NCI-H2196 treated with DMSO at 0.1 percent for 48 hours (cell line): ENCODE measurements around the gene CLPTM1L.
"Not testable (repeated sequence)": the region's sequence is repeated elsewhere in the genome, so short reads cannot be mapped to it uniquely, and the experiment has no call there.

Experiments
- DNase-seq: peaks from one replicate; lab custom pipeline; 2025; ENCODE audit not compliant: unreplicated experiment; lab: John Stamatoyannopoulos, UW

The CLPTM1L gene

DNA sequence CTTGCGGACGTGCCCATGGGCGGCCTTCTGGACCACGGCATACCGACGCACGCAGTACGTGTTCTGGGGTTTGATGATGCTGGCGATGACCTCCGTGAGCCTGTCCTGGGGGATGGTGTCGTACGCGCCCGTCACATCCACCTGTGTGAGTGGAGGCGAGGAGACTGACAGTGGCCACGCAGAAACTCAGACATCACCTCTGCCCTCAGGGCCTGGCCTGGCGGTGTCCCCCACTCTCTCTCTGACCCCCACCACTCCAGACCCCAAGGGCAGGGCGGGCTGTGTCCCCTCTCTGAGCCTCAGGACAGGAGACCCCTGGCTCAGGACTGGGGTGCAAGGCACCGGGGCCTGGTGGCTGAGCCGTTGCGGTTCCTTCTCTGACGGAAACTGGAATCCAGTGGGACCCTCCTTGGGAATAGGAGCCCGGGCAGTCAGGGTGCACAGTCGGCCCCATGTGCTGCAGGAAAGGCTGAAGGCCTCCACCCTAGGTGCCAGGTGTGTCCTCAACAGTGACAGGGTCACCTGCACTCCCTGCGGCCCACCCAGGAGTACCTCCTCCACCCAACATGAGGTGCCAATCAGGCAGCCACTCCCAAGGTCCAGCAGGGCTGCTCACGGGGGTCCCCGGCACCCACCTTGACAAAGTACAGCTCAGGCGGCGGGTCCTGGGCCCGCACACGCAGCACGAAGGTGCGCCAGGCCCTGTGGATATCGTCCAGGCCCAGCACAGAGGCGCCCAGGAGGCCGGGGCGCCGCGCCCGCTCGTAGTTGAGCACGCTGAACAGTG, 66.0 kb downstream of the CLPTM1L start:
- DNase-seq = no peak

DNA sequence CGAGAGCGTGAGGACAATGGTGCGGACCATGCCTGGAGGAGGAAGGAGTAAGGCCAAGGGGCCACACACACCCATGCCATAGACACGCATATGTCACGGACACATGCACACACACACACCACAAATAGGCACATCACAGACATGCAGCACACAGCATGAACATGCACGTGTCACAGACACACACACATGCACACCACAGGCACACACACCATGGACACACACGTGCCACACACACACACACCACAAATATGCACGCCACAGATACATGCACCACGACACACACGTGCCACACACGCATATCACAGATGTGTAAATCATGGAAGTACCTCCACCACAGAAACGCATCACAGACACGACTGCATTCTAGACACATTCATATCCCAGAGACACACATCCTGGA, 66.7 kb downstream of the CLPTM1L start:
- DNase-seq = no peak

DNA sequence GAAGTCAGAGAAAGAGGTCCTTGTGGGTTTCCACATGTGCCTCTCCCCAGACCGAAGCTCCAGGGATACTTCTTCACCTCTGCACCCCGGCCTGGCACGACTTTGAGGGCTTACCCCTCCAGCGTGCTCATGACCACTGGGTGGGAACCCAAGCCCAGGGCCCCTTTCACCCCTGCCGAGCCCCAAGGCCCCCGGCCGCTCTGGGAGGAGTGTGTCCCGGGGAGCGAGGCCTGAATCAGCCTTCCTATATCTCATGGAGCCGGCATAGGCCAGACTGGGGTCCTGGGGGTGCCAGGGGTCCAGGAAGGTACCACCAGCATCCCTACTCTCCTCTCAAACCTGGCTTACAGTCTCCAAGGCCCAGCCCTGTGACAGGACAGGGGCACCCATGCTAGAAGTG, 67.1 kb downstream of the CLPTM1L start:
- no peak for DNase-seq

DNA sequence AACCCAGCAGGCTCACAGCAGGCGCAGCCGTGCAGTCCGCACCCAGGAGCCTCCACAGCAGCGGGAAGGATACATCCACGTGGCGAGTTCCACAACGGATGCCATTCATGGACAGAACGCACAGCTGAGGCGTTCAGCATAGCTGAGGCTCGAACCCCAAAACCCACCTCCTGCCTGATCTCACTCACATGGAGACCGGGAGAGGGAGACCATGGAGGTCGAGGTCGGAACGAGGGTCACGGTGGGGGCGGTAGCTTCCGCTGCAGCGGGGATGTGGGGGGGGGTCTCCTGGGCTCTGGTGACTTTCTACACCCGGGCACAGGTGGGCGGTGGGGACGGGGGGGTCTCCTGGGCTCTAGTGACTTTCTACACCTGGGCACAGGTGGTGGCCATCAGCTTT, 67.6 kb downstream of the CLPTM1L start:
- DNase-seq = no peak

DNA sequence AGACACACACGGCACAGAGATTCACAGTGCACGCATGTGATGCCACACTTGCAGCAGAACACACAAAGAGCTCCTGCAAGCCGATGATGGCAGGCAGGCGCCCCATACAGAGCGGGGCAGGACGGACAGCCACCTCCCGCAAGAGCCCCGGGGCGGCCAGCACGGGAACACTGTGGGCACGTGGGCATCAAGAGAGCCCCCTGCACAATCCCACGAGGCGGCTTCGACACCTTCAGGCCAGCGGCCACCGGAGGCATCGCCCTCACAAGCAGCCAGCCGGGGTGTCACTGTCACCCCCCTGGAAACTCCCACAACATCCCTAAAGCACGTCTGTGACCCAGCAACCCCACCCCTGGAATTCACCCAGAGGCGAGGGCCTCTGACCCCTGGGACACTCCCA, 68.0 kb downstream of the CLPTM1L start:
- DNase-seq = no peak

DNA sequence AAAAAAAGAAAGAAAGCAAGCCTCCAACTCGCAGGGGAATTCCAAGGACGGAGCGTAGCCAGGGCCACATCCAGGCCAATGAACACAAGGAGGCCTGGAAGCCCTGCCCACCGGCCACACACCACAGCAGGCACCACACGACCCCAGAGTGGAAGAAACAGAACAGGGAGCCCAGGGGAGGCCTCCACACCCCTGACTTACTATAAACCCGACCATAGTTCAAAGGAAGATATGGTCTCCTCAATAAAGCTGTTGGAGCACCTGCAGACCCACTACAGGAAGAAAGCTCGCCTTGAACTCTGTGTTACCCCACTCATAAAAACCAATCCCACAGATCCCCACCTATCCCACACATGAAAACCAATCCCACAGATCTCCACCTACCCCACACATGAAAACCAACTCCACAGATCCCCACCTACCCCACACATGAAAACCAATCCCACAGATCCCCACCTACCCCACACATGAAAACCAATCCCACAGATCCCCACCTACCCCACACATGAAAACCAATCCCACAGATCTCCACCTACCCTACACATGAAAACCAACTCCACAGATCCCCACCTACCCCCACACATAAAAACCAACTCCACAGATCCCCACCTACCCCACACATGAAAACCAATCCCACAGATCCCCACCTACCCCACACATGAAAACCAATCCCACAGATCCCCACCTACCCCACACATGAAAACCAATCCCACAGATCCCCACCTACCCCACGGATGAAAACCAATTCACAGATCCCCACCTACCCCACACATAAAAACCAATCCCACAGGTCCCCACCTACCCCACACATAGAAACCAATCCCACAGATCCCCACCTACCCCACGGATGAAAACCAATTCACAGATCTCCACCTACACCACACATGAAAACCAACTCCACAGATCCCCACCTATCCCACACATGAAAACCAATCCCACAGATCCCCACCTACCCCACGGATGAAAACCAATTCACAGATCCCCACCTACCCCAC, 69.2 kb downstream of the CLPTM1L start:
- DNase-seq = not testable (repeated sequence)

DNA sequence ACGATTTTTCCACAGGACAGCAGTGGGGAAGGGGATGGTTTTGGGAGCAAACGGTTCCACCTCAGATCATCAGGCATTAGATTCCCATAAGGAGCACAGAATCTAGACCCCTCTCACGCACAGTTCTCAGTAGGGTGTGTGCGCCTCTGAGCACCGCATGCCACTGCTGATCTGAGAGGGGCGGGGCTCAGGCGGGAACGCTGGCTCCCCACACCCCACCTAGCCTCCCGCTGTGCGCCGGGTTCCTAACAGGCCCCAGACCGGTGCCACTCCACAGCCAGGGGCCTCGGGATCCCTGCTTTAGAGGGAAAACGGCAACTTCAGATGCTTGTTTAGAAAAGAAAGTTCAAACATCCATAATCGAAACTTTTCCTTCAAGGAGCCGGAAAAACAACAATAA, 70.4 kb downstream of the CLPTM1L start:
- DNase-seq = no peak

DNA sequence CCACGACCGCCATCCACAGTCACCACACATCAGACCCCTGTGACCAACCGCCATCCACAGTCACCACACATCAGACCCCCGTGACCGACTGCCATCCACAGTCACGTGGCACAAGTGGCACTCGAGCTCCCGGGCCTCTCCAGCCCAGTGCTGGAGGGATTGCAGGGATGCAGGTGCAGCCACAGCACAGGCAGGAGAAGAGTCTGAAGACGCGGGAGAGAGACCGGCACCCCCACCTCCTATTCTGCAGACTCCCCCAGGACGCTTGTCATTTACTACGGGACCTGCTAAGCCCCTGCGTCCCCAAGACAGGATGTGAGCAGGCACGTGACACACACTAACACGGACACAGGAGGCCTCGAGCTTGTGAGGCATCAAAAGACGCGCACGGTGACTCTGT, 71.2 kb downstream of the CLPTM1L start:
- DNase-seq = no peak

DNA sequence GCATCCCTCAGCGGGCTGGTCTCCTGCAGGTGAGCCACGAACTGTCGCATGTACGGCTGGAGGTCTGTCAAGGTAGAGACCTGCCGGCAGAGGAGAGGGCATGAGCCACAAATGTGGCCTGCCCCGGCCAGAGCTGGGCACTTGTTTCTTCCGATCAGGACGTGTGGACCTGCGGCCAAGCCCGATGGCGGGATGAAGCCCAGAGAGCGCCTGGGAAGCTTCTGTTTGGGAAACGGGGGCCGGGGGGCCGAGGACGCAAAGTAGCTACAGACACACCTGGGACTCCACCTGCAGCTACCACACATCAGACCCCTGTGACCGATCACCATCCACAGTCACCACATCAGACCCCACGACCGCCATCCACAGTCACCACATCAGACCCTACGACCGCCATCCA, 72.7 kb downstream of the CLPTM1L start:
- no peak for DNase-seq

DNA sequence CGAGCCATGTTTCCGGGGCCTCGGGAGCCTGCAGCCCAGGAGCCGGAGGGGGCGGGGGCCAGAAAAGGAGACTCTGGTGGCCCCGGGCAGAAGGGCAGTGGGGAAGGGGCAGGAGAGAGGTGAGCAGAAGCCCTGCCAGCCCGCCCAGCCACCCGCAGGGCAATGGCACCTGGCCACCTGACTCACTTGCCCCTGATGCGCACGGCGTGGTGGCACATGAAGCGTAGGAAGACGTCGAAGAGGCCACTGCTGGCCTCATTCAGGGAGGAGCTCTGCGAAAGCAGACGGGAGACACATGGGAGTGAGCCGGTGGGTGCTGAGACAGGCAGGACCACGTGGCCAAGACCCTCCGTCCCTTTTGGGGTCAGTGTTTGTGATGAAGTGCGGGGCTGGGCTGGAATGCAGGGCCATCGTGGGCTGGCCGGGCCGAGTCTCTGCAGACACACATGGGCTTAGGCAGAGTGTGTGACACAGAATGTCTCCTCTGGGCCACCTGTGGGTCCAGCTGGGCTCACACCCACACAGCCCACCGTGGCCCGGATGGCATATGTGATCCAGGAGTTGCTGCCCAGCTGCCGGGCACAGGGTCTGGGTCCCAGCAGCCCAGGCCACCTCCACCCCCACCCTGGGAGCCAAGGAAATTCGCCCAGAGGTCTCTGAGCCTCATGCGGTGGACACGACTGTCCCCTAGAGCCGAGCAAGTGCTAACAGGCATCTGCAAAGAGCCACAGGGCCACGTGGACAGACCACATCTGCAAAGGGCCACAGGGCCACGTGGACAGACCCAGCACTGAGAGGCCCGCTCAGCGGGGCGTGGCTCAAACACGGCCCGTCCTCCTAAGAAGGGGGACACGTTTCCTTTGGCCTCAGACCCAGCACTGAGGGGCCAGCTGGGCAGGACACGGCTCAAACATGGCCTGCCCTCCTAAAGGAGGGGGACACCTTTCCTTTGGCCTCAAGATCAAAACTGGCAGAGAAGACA, 73.7 kb downstream of the CLPTM1L start:
- no peak for DNase-seq

DNA sequence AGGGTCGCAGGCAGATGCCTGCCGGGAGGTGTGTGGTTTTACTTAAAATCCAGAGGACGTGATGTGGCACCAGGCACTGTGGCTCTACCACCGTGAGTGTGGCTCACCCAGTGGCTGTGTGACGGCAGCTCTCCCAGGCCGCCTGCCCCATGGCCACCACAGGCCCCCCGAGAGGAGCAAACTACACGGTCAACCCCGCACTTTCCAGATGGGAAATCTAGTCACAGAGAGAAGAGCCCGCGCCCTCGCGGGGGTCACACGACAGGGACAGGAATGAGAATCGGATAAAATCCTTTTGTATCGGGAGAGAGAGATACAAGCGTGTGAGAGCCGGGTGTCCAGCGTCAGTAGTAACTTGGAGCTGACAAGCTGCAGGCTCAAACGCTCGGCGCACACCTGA, 74.5 kb downstream of the CLPTM1L start:
- no peak for DNase-seq

DNA sequence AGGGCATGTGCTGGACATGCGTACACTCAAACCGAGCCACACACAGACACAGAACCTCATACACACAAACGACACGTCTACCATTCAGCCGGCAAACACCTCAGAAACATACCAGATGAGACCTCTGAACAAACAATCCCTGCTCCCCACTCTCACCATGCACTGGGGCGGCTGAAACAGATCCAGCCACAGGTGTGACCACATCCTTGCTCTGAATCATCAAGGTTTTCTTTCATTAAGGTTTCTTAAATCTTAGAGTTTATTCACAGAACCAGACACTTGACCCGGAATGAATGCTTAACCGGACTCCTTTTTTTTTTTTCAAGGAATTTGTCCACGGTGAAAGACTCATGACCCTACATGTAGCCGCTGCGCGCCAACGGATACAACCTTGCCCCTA, 76.2 kb downstream of the CLPTM1L start:
- DNase-seq = no peak

DNA sequence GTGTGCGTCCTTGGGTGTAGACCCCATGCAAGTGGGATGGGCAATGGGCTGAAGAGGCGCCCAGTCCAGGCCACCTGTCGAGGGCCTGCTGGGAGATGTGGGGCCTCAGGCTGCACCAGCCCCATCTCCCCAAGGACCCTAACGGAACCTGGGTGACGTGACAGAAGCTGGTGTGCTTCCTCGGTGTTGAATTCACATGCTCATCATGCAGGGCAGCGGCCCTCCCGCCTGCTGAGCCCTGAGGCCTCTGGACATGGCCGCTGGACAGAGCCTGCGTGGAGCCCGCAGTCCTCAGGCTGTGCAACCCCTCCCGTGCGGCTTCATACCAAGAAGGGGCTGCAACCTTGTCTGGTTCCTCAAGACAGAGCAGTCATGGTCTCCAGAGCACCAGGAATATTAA, 76.8 kb downstream of the CLPTM1L start:
- no peak for DNase-seq
